B cell (primary cell): ENCODE results near the gene RAD23A. TPM values are rescaled to one million over a fixed set of nuclear protein-coding genes. Genes with fewer than 3 reads are reported as not detected.

ENCODE experiments used
- ATAC-seq: fragments of 200-7000 bp; cut with Tn5 transposase; one replicate; pipeline ENCODE4 v1.10.0; 2021; ENCODE audit warnings: low read depth, mild to moderate bottlenecking, moderate number of reproducible peaks, moderate library complexity
- CTCF ChIA-PET: fragments of 350-600 bp; sonication (Branson Sonifier 250); formaldehyde crosslinking; loops from one replicate; lab custom pipeline; 2021; ENCODE audit warnings: antibody characterized with exemption, inconsistent platforms; lab: Charles Lee
- POLR2A ChIA-PET: fragments of 350-600 bp; sonication (Branson Sonifier 250); formaldehyde crosslinking; loops from one replicate; lab custom pipeline; 2021; ENCODE audit warnings: antibody characterized with exemption; lab: Charles Lee
- DNase-seq: peaks from one replicate; pipeline ENCODE4 v3.0.0; 2013
- H2AFZ ChIP-seq: 2 replicates; pipeline ENCODE4 v1.6.1; 2012; ENCODE audit warnings: mild to moderate bottlenecking, low read depth, low read length; ENCODE audit not compliant: insufficient read depth, poor library complexity, severe bottlenecking
- H3K27ac ChIP-seq, 2 donors: 1 replicate in 1 of 2; 2 replicates in 1 of 2; pipeline ENCODE4 v1.5.1; 2012 to 2013; ENCODE audit warnings: low read length in 2 of 2, mild to moderate bottlenecking in 2 of 2, moderate library complexity in 1 of 2
- H3K27me3 ChIP-seq, 4 experiments: fragments of 200-600 bp in 1 of 4; sonication (generic) in 1 of 4; replicated peaks in 1 of 4; 1 replicate in 2 of 4; 2 replicates in 2 of 4; pipeline versions ENCODE4 v1.6.1 to v1.7.0; 2013 to 2016; ENCODE audit warnings: low read length in 3 of 4, mild to moderate bottlenecking in 2 of 4, mixed read lengths in 1 of 4, moderate library complexity in 1 of 4; ENCODE audit not compliant: insufficient read depth in 4 of 4, control insufficient read depth in 3 of 4; ENCODE audit errors: control extremely low read depth in 1 of 4
- H3K36me3 ChIP-seq, 2 experiments: replicated peaks in 1 of 2; 1 replicate in 1 of 2; 2 replicates in 1 of 2; pipeline versions ENCODE4 v1.6.1 to v1.7.1; 2013; ENCODE audit warnings: low read length in 1 of 2; ENCODE audit not compliant: insufficient read depth in 2 of 2, control insufficient read depth in 1 of 2; ENCODE audit errors: control extremely low read depth in 1 of 2, extremely low read depth in 1 of 2
- H3K4me1 ChIP-seq, 2 donors: fragments of 200-600 bp in 1 of 2; sonication (generic) in 1 of 2; 1 replicate in 1 of 2; 2 replicates in 1 of 2; pipeline versions ENCODE4 v1.5.1 to v1.6.1; 2013 to 2017; ENCODE audit warnings: low read length in 2 of 2; ENCODE audit not compliant: control insufficient read depth in 2 of 2, insufficient read depth in 2 of 2
- H3K4me2 ChIP-seq: replicated peaks from 2 replicates; pipeline ENCODE3; 2012; ENCODE audit warnings: mild to moderate bottlenecking, low read depth, low read length; ENCODE audit not compliant: poor library complexity, severe bottlenecking
- H3K4me3 ChIP-seq, 5 experiments: fragments of 200-600 bp in 1 of 5; sonication (generic) in 1 of 5; 1 replicate in 3 of 5; 2 replicates in 2 of 5; pipeline versions ENCODE4 v1.5.1 to v1.7.0; 2011 to 2016; ENCODE audit warnings: low read length in 4 of 5, mild to moderate bottlenecking in 4 of 5, low read depth in 2 of 5, control low read depth in 1 of 5, moderate library complexity in 1 of 5; ENCODE audit not compliant: insufficient read depth in 1 of 5; ENCODE audit errors: control extremely low read depth in 1 of 5, extremely low read depth in 1 of 5
- H3K79me2 ChIP-seq: fragments of 200-600 bp; sonication (generic); one replicate; pipeline ENCODE4 v1.6.0; 2016; ENCODE audit warnings: low read length; ENCODE audit not compliant: control insufficient read depth, insufficient read depth
- H3K9ac ChIP-seq: fragments of 200-600 bp; sonication (generic); 2 replicates; pipeline ENCODE4 v1.6.1; 2017; ENCODE audit warnings: mild to moderate bottlenecking, low read length, moderate library complexity
- H3K9me3 ChIP-seq, 3 donors: one replicate each; pipeline versions ENCODE4 v1.6.1 to v1.7.1; 2013; ENCODE audit warnings: low read length in 2 of 3; ENCODE audit not compliant: control insufficient read depth in 2 of 3, insufficient read depth in 1 of 3; ENCODE audit errors: control extremely low read depth in 1 of 3
- H4K20me1 ChIP-seq: 2 replicates; pipeline ENCODE4 v1.6.0; 2012; ENCODE audit warnings: mild to moderate bottlenecking, low read length; ENCODE audit not compliant: insufficient read depth, control insufficient read depth, poor library complexity, severe bottlenecking
- H3K27ac Mint-ChIP-seq: one replicate; pipeline ENCODE4 v1.8.0; 2021; ENCODE audit warnings: mixed read lengths
- H3K27me3 Mint-ChIP-seq: one replicate; pipeline ENCODE4 v1.8.0; 2021; ENCODE audit warnings: mixed read lengths
- H3K4me1 Mint-ChIP-seq: one replicate; pipeline ENCODE4 v1.8.0; 2021; ENCODE audit warnings: mixed read lengths
- H3K4me3 Mint-ChIP-seq: one replicate; pipeline ENCODE4 v1.8.0; 2021; ENCODE audit warnings: mixed read lengths
- H3K9me3 Mint-ChIP-seq: one replicate; pipeline ENCODE4 v1.8.0; 2022; ENCODE audit warnings: mixed read lengths; ENCODE audit not compliant: insufficient read depth
- EZH2 ChIP-seq: IDR thresholded peaks from 2 replicates; pipeline ENCODE4 v1.6.1; 2012; ENCODE audit warnings: borderline replicate concordance, low read depth, mild to moderate bottlenecking, moderate library complexity, low read length; ENCODE audit not compliant: insufficient read depth, poor library complexity, severe bottlenecking
- WGBS: methylation state at CpG from one replicate; pipeline ENCODE4 v1.1.5; 2013; ENCODE audit warnings: missing lambda C conversion rate; ENCODE audit not compliant: insufficient coverage; 5-methylcytosine and 5-hydroxymethylcytosine counted together
- intact Hi-C: fragments of 100-400 bp; cut with micrococcal nuclease; formaldehyde crosslinking; loops from one replicate; pipeline ENCODE4 v1.10.0; 2022
- polyA plus RNA-seq: library from polyadenylated mRNA; depleted of rRNA; stranded (reverse); fragments of >200 nt; gene quantifications from 2 replicates; pipeline ENCODE4 v1.2.3, GENCODE V29; 2012
- total RNA-seq, 2 donors: library from RNA; stranded (reverse); fragments of 120-200 nt in 1 of 2; gene quantifications; 1 replicate in 1 of 2; 2 replicates in 1 of 2; pipeline versions ENCODE4 v1.2.3 to v1.2.4, GENCODE V29; 2013 to 2022
- TF ChIP-seq, protein P1 (sequence below): fragments of 200-600 bp; IDR thresholded peaks from one replicate; pipeline ENCODE4 v1.8.0; 2022; ENCODE audit warnings: antibody characterized with exemption, mild to moderate bottlenecking

The RAD23A gene
- total and polyA plus RNA-seq, 2 donors (not counting 1 experiment from before 2014, with no cell fraction given) = 100 to 106 TPM

DNA sequence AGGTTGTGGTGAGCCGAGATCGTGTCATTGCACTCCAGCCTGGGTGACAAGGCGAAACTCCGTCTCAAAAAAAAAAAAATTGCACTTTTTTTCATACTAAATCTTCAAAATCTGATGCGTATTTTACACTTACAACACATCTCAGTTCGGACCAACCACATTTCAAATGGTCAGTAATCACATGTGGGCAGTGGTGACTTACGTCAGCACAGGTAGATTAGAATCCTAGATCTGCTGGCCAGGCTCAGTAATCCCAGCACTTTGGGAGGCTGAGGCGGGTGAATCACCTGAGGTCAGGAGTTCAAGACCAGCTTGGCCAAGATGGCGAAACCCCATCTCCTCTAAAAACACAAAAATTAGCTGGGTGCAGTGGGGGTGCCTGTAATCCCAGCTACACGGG, 10.6 kb upstream of the RAD23A start:
- H4K20me1 ChIP-seq = peaks cover 33% of the 10 kb centered on the region
- Mint-ChIP-seq H3K4me3 (peak overlapping the region; percentile 45), H3K27me3 (no peaks in the 10 kb centered on the region), H3K4me1 (peaks cover 53% of the 10 kb centered on the region), H3K9me3 (no peaks in the 10 kb centered on the region), H3K27ac (no peak overlapping the region)
- no peaks in the 10 kb centered on the region for H3K9me3 ChIP-seq
- H3K9ac ChIP-seq = no peak overlapping the region
- no peak for ATAC-seq
- H3K4me3 ChIP-seq = no peak overlapping the region
- H3K79me2 ChIP-seq = peaks cover 59% of the 10 kb centered on the region
- H3K4me2 ChIP-seq = no peak overlapping the region
- POLR2A ChIA-PET = no interaction called here
- CTCF ChIA-PET = interaction anchor here (0.7 kb wide), 1 partner anchor 98 kb away, joined by 4 read pairs; no protein-coding TSS in a partner anchor
- H3K27me3 ChIP-seq = no peaks in the 10 kb centered on the region
- H3K27ac ChIP-seq = no peak overlapping the region
- intact Hi-C loops = no loop called here
- TF ChIP-seq EZH2 = no peak
- TF ChIP-seq, protein P1, sequence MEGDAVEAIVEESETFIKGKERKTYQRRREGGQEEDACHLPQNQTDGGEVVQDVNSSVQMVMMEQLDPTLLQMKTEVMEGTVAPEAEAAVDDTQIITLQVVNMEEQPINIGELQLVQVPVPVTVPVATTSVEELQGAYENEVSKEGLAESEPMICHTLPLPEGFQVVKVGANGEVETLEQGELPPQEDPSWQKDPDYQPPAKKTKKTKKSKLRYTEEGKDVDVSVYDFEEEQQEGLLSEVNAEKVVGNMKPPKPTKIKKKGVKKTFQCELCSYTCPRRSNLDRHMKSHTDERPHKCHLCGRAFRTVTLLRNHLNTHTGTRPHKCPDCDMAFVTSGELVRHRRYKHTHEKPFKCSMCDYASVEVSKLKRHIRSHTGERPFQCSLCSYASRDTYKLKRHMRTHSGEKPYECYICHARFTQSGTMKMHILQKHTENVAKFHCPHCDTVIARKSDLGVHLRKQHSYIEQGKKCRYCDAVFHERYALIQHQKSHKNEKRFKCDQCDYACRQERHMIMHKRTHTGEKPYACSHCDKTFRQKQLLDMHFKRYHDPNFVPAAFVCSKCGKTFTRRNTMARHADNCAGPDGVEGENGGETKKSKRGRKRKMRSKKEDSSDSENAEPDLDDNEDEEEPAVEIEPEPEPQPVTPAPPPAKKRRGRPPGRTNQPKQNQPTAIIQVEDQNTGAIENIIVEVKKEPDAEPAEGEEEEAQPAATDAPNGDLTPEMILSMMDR = no peak
- H2AFZ ChIP-seq = no peak overlapping the region
- peaks cover 36 to 54% of the 10 kb centered on the region in 2 donors for H3K4me1 ChIP-seq
- peaks cover 3 to 14% of the 10 kb centered on the region in 2 experiments for H3K36me3 ChIP-seq
- WGBS = 97% methylated on average over 6 of the region's 10 CpGs
- no peak for DNase-seq

GRCh38 chr19:12936582-12936981, 9.1 kb upstream of the RAD23A start:
- Histone ChIP-seq H3K9me3 (no peaks in the 10 kb centered on the region), H3K4me1 (peaks cover 46 to 69% of the 10 kb centered on the region in 2 donors), H3K4me3 (no peak overlapping the region), H3K36me3 (peaks cover 0 to 21% of the 10 kb centered on the region in 2 experiments), H3K79me2 (peaks cover 60% of the 10 kb centered on the region), H3K9ac (no peak overlapping the region), H3K27me3 (no peaks in the 10 kb centered on the region), H3K4me2 (peak overlapping the region; percentile 21), H4K20me1 (peaks cover 38% of the 10 kb centered on the region), H3K27ac (no peak overlapping the region), H2AFZ (peak overlapping the region; percentile 19)
- H3K27ac Mint-ChIP-seq = peak overlapping the region; percentile 52
- peak overlapping the region; percentile 48 for H3K4me3 Mint-ChIP-seq
- ChIA-PET POLR2A (interaction anchor here (1.7 kb wide), 1 partner anchor 46 kb away, joined by 9 read pairs; the partner anchor contains the start of gene GCDH), CTCF (no interaction called here)
- WGBS = 28% methylated on average over 4 of the region's 7 CpGs
- no peaks in the 10 kb centered on the region for H3K9me3 Mint-ChIP-seq
- peak; percentile 43 for DNase-seq
- peaks cover 61% of the 10 kb centered on the region for H3K4me1 Mint-ChIP-seq
- H3K27me3 Mint-ChIP-seq = no peaks in the 10 kb centered on the region
- intact Hi-C loops = no loop called here
- TF ChIP-seq EZH2 = no peak
- TF ChIP-seq, protein P1 = no peak
- ATAC-seq = no peak
